IPS-18a (cell line): ENCODE data around the gene SCN7A.
A peak's percentile ranks its signal among the peaks of the same experiment; 100 is the strongest.

Experiments
- H3K27ac ChIP-seq: one replicate; pipeline ENCODE4 v1.5.1; 2013; ENCODE audit warnings: low read length
- H3K27me3 ChIP-seq: one replicate; pipeline ENCODE4 v1.6.1; 2013; ENCODE audit warnings: mild to moderate bottlenecking, low read length; ENCODE audit not compliant: control insufficient read depth, insufficient read depth
- H3K36me3 ChIP-seq: one replicate; pipeline ENCODE4 v1.6.1; 2013; ENCODE audit warnings: low read depth, low read length; ENCODE audit not compliant: control insufficient read depth
- H3K4me1 ChIP-seq: one replicate; pipeline ENCODE4 v1.6.1; 2013; ENCODE audit warnings: low read depth, low read length; ENCODE audit not compliant: control insufficient read depth
- H3K4me3 ChIP-seq: one replicate; pipeline ENCODE4 v1.5.1; 2013; ENCODE audit warnings: low read length
- H3K9ac ChIP-seq: one replicate; pipeline ENCODE4 v1.6.1; 2013; ENCODE audit warnings: mild to moderate bottlenecking, low read length, moderate library complexity
- H3K9me3 ChIP-seq: one replicate; pipeline ENCODE4 v1.6.1; 2013; ENCODE audit warnings: low read depth, low read length; ENCODE audit not compliant: control insufficient read depth

SCN7A gene

DNA sequence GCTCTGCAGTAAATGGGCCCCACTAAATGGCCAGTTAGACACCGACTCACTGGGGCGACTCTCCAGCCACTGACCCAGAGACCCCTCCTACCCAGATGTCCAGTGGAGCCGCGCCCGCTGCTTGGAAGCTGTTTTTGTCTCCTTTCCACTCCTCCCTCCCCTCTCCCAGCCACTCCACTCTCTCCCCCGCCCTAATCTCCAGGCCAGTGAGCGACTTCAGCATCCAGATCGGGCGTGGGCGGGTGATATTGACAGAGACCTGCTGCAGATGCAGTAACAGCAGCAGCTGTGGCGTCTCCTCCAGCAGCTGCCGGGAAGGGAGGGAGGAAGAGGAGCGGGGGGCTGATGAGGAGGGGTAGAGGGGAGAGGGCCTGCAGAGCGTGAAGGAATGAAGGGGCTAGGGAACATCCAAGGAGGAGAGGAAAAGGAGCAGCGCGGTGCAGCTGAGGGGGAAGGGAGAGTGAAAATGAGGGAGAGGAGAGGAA lies at the start of gene SCN7A:
Gene SCN7A, minus strand, starts transcription at position 110 of the 485 bp plus-strand sequence. CDS start 16,553 bp downstream, outside the sequence.
- H3K4me3 ChIP-seq, result peak within 1 kb of the TSS; percentile 53
- H3K9ac ChIP-seq, result no peak within 1 kb of the TSS
- no peak within 1 kb of the TSS for H3K27ac ChIP-seq
- no peaks in the 10 kb centered on the region for H3K36me3 ChIP-seq
- no peaks in the 10 kb centered on the region for H3K9me3 ChIP-seq
- H3K4me1 ChIP-seq, result no peaks in the 10 kb centered on the region
- no peaks in the 10 kb centered on the region for H3K27me3 ChIP-seq

DNA sequence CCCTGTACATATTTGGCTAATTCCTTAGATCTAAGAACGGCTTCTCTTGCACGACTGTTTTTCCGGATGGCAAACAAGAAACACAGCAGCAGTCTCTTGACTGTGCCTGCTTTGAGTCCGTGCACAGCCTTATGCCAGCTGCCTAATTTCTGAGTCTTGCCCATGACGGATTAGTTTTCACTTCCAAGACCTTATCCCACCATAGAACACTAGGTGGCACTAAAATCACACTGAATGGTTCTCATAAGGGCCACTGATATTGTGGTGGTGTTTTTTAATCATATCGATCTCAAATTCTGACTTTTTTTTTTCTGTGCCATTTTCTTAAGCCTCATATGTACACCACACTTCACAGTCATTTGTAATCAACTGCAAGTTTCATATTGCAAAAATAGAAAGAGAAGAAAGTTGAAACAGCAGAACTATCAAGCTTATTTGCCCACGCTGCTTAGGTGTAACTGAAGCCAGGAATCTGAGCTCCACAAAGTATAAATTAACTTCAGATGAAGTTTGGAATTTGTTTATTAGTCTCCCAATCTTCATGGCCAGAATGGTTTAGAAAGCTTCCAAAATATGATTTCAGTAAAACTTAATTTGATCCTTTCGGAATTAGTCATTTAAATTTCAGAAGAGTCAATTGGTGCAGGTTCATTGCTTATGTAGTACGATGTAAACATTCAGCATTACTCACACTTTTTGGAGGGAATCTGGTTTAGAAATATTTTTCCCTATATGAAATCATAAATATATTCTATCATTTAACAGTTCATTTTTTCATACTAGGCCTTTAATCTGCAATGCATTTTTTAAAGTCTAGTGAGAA lies 45.5 kb upstream of the SCN7A start:
- no peaks in the 10 kb centered on the region for H3K4me1 ChIP-seq
- no peaks in the 10 kb centered on the region for H3K9me3 ChIP-seq
- H3K9ac ChIP-seq, result no peak overlapping the region
- no peak overlapping the region for H3K4me3 ChIP-seq
- H3K27me3 ChIP-seq, result no peaks in the 10 kb centered on the region
- no peaks in the 10 kb centered on the region for H3K36me3 ChIP-seq
- H3K27ac ChIP-seq, result no peak overlapping the region

GRCh38 chr2:166536111-166536510 lies 42.1 kb upstream of the SCN7A start:
- Histone ChIP-seq H3K4me1 (no peaks in the 10 kb centered on the region), H3K4me3 (no peak overlapping the region), H3K27me3 (no peaks in the 10 kb centered on the region)

DNA sequence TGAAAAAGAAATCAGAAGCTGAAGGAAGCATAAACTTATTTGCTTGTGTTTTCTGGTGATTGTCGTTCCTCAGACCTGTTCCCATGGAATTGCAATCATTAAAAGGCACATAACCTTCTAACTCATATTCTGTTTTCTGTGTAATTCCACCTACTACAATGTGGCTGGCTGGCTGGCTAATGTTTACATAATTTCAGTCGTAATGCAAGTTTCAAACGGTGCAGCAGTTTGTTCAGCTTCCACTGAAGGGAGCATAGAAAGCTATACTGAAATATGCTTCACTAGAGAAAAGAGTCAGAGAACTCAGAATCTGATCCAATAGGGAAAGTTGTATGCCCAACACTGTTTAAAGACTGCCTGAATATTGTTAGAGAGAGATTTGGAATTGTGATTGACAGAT lies 27.1 kb upstream of the SCN7A start:
- Histone ChIP-seq H3K9me3 (no peaks in the 10 kb centered on the region), H3K36me3 (no peaks in the 10 kb centered on the region), H3K9ac (no peak overlapping the region), H3K27ac (no peak overlapping the region), H3K4me1 (peaks cover 8% of the 10 kb centered on the region), H3K27me3 (no peaks in the 10 kb centered on the region), H3K4me3 (no peak overlapping the region)

More at GRCh38 chr2:166536111-166536510, 42.1 kb upstream of the SCN7A start:
- Histone ChIP-seq H3K36me3 (no peaks in the 10 kb centered on the region), H3K9ac (no peak overlapping the region), H3K9me3 (no peaks in the 10 kb centered on the region), H3K27ac (no peak overlapping the region)

GRCh38 chr2:166520604-166521003 lies 26.6 kb upstream of the SCN7A start:
- no peaks in the 10 kb centered on the region for H3K36me3 ChIP-seq
- H3K27ac ChIP-seq, result no peak overlapping the region
- no peaks in the 10 kb centered on the region for H3K27me3 ChIP-seq
- H3K9ac ChIP-seq, result no peak overlapping the region
- peaks cover 8% of the 10 kb centered on the region for H3K4me1 ChIP-seq
- H3K4me3 ChIP-seq, result no peak overlapping the region
- no peaks in the 10 kb centered on the region for H3K9me3 ChIP-seq

DNA sequence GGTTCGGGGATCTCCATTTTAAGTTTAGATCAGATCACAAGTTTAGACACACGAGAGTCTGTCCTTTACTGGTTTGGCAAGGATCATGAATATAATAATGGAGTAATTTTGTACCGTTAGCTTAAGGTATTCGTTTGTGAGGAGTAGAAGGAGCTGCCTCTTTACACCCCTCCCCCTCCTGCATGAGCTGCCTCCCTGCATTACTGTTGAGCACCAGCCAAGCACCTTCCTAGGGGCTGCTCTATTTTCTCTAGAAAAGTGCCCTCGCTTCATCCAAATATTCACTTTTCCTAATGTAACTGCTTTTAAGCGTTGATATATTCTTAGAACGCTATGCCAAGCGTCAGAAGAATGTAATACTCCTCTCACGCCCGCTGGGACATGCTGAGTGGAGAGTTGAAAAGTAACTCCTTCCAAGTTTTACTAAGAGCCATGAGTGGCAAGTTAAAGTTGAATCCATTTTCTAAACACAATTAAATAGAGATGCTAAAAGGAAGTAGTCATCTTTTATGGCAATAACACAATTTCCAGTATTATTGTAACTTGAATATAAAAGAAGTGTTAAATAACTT lies 25.4 kb upstream of the SCN7A start:
- no peaks in the 10 kb centered on the region for H3K27me3 ChIP-seq
- H3K27ac ChIP-seq, result no peak overlapping the region
- H3K9me3 ChIP-seq, result no peaks in the 10 kb centered on the region
- H3K9ac ChIP-seq, result no peak overlapping the region
- H3K4me3 ChIP-seq, result no peak overlapping the region
- no peaks in the 10 kb centered on the region for H3K36me3 ChIP-seq
- peaks cover 8% of the 10 kb centered on the region for H3K4me1 ChIP-seq

- Histone ChIP-seq H3K27ac (no peak overlapping the region), H3K36me3 (no peaks in the 10 kb centered on the region), H3K4me3 (no peak overlapping the region), H3K4me1 (peaks cover 8% of the 10 kb centered on the region), H3K9me3 (no peaks in the 10 kb centered on the region), H3K27me3 (no peaks in the 10 kb centered on the region), H3K9ac (no peak overlapping the region)
Measured at GRCh38 chr2:166518634-166519390, 24.8 kb upstream of the SCN7A start.

GRCh38 chr2:166517533-166518061 lies 23.5 kb upstream of the SCN7A start:
- H3K27me3 ChIP-seq, result no peaks in the 10 kb centered on the region
- H3K4me1 ChIP-seq, result peaks cover 8% of the 10 kb centered on the region
- H3K9me3 ChIP-seq, result no peaks in the 10 kb centered on the region
- no peak overlapping the region for H3K27ac ChIP-seq
- no peak overlapping the region for H3K4me3 ChIP-seq
- H3K9ac ChIP-seq, result no peak overlapping the region
- no peaks in the 10 kb centered on the region for H3K36me3 ChIP-seq

- Histone ChIP-seq H3K27ac (no peak overlapping the region), H3K27me3 (no peaks in the 10 kb centered on the region), H3K9me3 (no peaks in the 10 kb centered on the region), H3K9ac (no peak overlapping the region), H3K36me3 (no peaks in the 10 kb centered on the region), H3K4me3 (no peak overlapping the region), H3K4me1 (peaks cover 8% of the 10 kb centered on the region)
Measured at GRCh38 chr2:166516712-166517303, 22.8 kb upstream of the SCN7A start.

DNA sequence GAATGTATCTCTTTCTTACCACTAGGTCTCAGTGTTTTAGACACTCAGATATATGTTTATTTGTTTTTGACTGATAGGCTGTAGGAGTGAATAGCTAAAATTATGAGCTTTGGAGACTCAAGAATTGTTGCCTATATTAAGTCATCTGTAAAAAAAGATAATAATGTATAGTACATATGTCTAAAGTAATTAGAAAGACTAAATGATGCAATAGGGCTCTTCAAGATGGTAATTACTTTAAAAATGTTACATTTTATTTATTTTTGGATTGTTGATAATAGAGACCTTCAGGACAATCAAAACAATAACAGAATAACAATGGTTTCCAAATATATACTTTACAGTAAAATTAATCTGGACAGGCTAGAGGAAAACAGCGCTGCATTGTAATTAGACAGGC lies 19.9 kb upstream of the SCN7A start:
- H3K9ac ChIP-seq, result no peak overlapping the region
- no peaks in the 10 kb centered on the region for H3K9me3 ChIP-seq
- no peaks in the 10 kb centered on the region for H3K27me3 ChIP-seq
- no peaks in the 10 kb centered on the region for H3K36me3 ChIP-seq
- H3K4me1 ChIP-seq, result peaks cover under 1% of the 10 kb centered on the region
- H3K4me3 ChIP-seq, result no peak overlapping the region
- H3K27ac ChIP-seq, result no peak overlapping the region

- Histone ChIP-seq H3K4me1 (no peaks in the 10 kb centered on the region), H3K9me3 (no peaks in the 10 kb centered on the region), H3K27me3 (no peaks in the 10 kb centered on the region), H3K36me3 (no peaks in the 10 kb centered on the region), H3K4me3 (no peak overlapping the region), H3K27ac (no peak overlapping the region), H3K9ac (no peak overlapping the region)
Measured at GRCh38 chr2:166499281-166499680, 5.2 kb upstream of the SCN7A start.
